ENCODE measurements around the gene ZNF518A. TPM values are rescaled to one million over a fixed set of nuclear protein-coding genes. Genes with fewer than 3 reads are reported as not detected.

The ZNF518A gene
- total and polyA plus RNA-seq, 2 of the 8 experiments (the other 6 are each of a cell fraction or from before 2014, with no cell fraction given): 6.6 to 34.8 TPM

DNA sequence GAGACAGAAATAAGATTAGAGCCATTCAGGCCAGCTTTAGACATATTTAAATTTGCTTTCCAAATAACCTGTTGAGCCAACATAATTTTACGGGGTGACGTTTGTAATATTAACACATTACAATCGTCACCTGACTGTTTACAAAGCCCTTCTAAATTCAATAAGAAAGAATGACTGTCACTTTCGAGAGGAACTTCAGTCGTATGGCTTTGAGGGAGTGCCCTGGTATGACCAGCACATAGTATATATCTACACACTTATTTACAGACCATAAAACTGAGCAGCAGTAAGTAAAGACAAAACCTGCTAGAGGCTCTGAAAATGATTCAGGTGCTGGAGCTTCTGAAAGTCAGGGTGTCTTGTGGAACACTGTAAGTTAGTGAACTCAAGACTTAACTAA, 78.8 kb downstream of the ZNF518A start:
- WGBS, 2 experiments (ENCODE audit: extremely low coverage in 1 of 2, insufficient coverage in 1 of 2, insufficient read length in 1 of 2, insufficient replicate concordance in 2 of 2, low coverage in 1 of 2, low lambda C conversion rate in 2 of 2, missing lambda C conversion rate in 1 of 2): 71% methylated on average over 5 of the region's 5 CpGs; no CpG with 5 or more reads in 1 of the 2 experiments
- no peak overlapping the region for H2AK5ac ChIP-seq (ENCODE audit: low read depth, low read length)
- H2BK120ac ChIP-seq (replicated peaks; ENCODE audit: low read depth, low read length): no peak overlapping the region
- no peak overlapping the region for H3K9ac ChIP-seq (replicated peaks in 1 of 4; ENCODE audit: extremely low read depth in 1 of 4, low read depth in 3 of 4, low read length in 3 of 4)
- H3K79me2 ChIP-seq (ENCODE audit: control insufficient read depth in 1 of 2, insufficient read depth in 2 of 2, low read length in 2 of 2): no peaks in the 10 kb centered on the region
- no peak overlapping the region for H3K4ac ChIP-seq (replicated peaks; ENCODE audit: insufficient read length, low read depth, low read length)
- H2BK5ac ChIP-seq (ENCODE audit: low read depth, low read length): no peak overlapping the region
- no peak overlapping the region for H3K27ac ChIP-seq (ENCODE audit: low read depth, low read length)
- H4K20me1 ChIP-seq (replicated peaks in 1 of 2; ENCODE audit: control insufficient read depth in 1 of 2, insufficient read depth in 2 of 2, low read length in 2 of 2): no peaks in the 10 kb centered on the region
- no peak overlapping the region for H4K8ac ChIP-seq (ENCODE audit: extremely low read depth, insufficient read depth, low read length)
- no peak overlapping the region for H3K23ac ChIP-seq (ENCODE audit: insufficient read length)
- H3K4me2 ChIP-seq (ENCODE audit: insufficient read depth in 1 of 2, low read depth in 2 of 2, low read length in 2 of 2): no peak overlapping the region
- H4K5ac ChIP-seq (ENCODE audit: insufficient read length, low read depth, low read length): no peak overlapping the region
- H2BK12ac ChIP-seq (ENCODE audit: low read depth, low read length): no peak overlapping the region
- peaks cover 4 to 7% (median 5%) of the 10 kb centered on the region in 4 experiments; a peak in 6 of 7 replicates for H3K4me1 ChIP-seq (replicated peaks in 1 of 4; ENCODE audit: control insufficient read depth in 3 of 4, insufficient read depth in 4 of 4, low read length in 3 of 4)
- H3K23me2 ChIP-seq (ENCODE audit: low read depth, low read length): no peaks in the 10 kb centered on the region
- H3K36me3 ChIP-seq (ENCODE audit: control insufficient read depth in 2 of 4, insufficient read depth in 4 of 4, low read length in 3 of 4): no peaks in the 10 kb centered on the region; a peak in 1 of 8 replicates
- no peak overlapping the region for H4K91ac ChIP-seq (replicated peaks; ENCODE audit: insufficient read length, low read length)
- no peak overlapping the region for H2AFZ ChIP-seq (ENCODE audit: low read length)
- H3K14ac ChIP-seq (ENCODE audit: insufficient read length): no peak overlapping the region
- no peak overlapping the region for H3K56ac ChIP-seq (replicated peaks; ENCODE audit: insufficient read length, low read depth, low read length)
- DNase-seq (ENCODE audit: low read depth in 1 of 2, low spot score in 2 of 2) (no peak), FAIRE-seq (no peak)
- no peak overlapping the region for H2BK20ac ChIP-seq (ENCODE audit: low read length)
- ChIA-PET POLR2A (ENCODE audit: partially characterized antibody) (interaction anchor here (1.2 to 1.6 kb wide), 2 partner anchors 13 to 78 kb away, joined by 3 to 4 read pairs; partner anchors contain the start of gene ZNF518A), CTCF (ENCODE audit: partially characterized antibody) (interaction anchor here (0.7 to 3.6 kb wide), 3 partner anchors 15 to 113 kb away, joined by 3 to 29 read pairs (median 5); no protein-coding TSS in a partner anchor)
- TF ChIP-seq KDM1A (IDR thresholded peaks at IDR 0.05; ENCODE audit: borderline replicate concordance, low read length): no peak
- no peaks in the 10 kb centered on the region for H3K27me3 ChIP-seq (replicated peaks in 1 of 4; ENCODE audit: control insufficient read depth in 3 of 4, extremely low read depth in 1 of 4, insufficient read depth in 3 of 4, low read length in 3 of 4)
- no peaks in the 10 kb centered on the region for H3K9me3 ChIP-seq (ENCODE audit: insufficient read depth in 2 of 2, low read depth in 1 of 2, low read length in 1 of 2)
- H3K4me3 ChIP-seq (ENCODE audit: extremely low read depth in 1 of 4, insufficient read depth in 2 of 4, low read depth in 3 of 4, low read length in 4 of 4): no peak overlapping the region
- H3K79me1 ChIP-seq (ENCODE audit: low read depth, low read length): no peaks in the 10 kb centered on the region
- no peak overlapping the region for H2BK15ac ChIP-seq (ENCODE audit: low read length)
- no peak overlapping the region for H3K18ac ChIP-seq (ENCODE audit: extremely low read depth, low read length)

Measured in H1 (cell line).